Activated CD4-positive, alpha-beta T cell treated with anti-CD3 and anti-CD28 coated beads, Interleukin-2, amount 50 U/mL, for 24 hours (primary cell): ENCODE measurements around the gene SCRN3.
"Not testable (repeated sequence)": the region's sequence is repeated elsewhere in the genome, so short reads cannot be mapped to it uniquely, and the experiment has no call there.

Source experiments
- DNase-seq, 2 donors: peaks; one replicate each; pipeline ENCODE4 v3.0.0-alpha.2; 2020; ENCODE audit warnings: low read depth in 1 of 2, low spot score in 1 of 2

SCRN3 gene

GRCh38 chr2:174395284-174395968, at the start of gene SCRN3:
SCRN3 (plus strand) TSS chr2:174395730; CDS start chr2:174398284, 2,554 bp downstream.
- DNase-seq = peak; percentile 41 to 69

GRCh38 chr2:174350018-174350417, 45.5 kb upstream of the SCRN3 start:
- DNase-seq = no peak

GRCh38 chr2:174350593-174351181, 44.8 kb upstream of the SCRN3 start:
- no peak for DNase-seq

- DNase-seq = no peak
Measured at GRCh38 chr2:174353004-174353403, 42.5 kb upstream of the SCRN3 start.

GRCh38 chr2:174356347-174356746, 39.2 kb upstream of the SCRN3 start:
- no peak for DNase-seq

- not testable (repeated sequence) for DNase-seq
Measured at GRCh38 chr2:174359663-174360062, 35.9 kb upstream of the SCRN3 start.

GRCh38 chr2:174362949-174363348, 32.6 kb upstream of the SCRN3 start:
- DNase-seq = no peak

- DNase-seq = not testable (repeated sequence)
Measured at GRCh38 chr2:174363492-174364225, 31.9 kb upstream of the SCRN3 start.

GRCh38 chr2:174364628-174365027, 30.9 kb upstream of the SCRN3 start:
- no peak for DNase-seq

GRCh38 chr2:174365571-174365970, 30.0 kb upstream of the SCRN3 start:
- DNase-seq = no peak

- DNase-seq = no peak
Measured at GRCh38 chr2:174368691-174369090, 26.8 kb upstream of the SCRN3 start.

- no peak for DNase-seq
Measured at GRCh38 chr2:174376967-174377366, 18.6 kb upstream of the SCRN3 start.

GRCh38 chr2:174383796-174384195, 11.7 kb upstream of the SCRN3 start:
- no peak for DNase-seq

- no peak for DNase-seq
Measured at GRCh38 chr2:174385201-174385600, 10.3 kb upstream of the SCRN3 start.

- not testable (repeated sequence) for DNase-seq
Measured at GRCh38 chr2:174388706-174389105, 6.8 kb upstream of the SCRN3 start.

GRCh38 chr2:174389542-174389941, 6.0 kb upstream of the SCRN3 start:
- DNase-seq = no peak

- not testable (repeated sequence) for DNase-seq
Measured at GRCh38 chr2:174390303-174390702, 5.2 kb upstream of the SCRN3 start.

- no peak for DNase-seq
Measured at GRCh38 chr2:174392706-174393105, 2.8 kb upstream of the SCRN3 start.

- no peak for DNase-seq
Measured at GRCh38 chr2:174395969-174396630, 570 bp downstream of the SCRN3 start.

GRCh38 chr2:174397773-174398172, 2.2 kb downstream of the SCRN3 start:
- DNase-seq = no peak

GRCh38 chr2:174399171-174399570, 3.6 kb downstream of the SCRN3 start:
- DNase-seq = no peak

GRCh38 chr2:174400853-174401252, 5.3 kb downstream of the SCRN3 start:
- no peak for DNase-seq
